ENCODE data around the gene ADIPOQ.

GRCh38 chr3:186831798-186832197 lies 10.7 kb upstream of the ADIPOQ start:
- no peak for TF ChIP-seq POLR2A (IDR thresholded peaks at IDR 0.05)
- TF ChIP-seq, protein P1, sequence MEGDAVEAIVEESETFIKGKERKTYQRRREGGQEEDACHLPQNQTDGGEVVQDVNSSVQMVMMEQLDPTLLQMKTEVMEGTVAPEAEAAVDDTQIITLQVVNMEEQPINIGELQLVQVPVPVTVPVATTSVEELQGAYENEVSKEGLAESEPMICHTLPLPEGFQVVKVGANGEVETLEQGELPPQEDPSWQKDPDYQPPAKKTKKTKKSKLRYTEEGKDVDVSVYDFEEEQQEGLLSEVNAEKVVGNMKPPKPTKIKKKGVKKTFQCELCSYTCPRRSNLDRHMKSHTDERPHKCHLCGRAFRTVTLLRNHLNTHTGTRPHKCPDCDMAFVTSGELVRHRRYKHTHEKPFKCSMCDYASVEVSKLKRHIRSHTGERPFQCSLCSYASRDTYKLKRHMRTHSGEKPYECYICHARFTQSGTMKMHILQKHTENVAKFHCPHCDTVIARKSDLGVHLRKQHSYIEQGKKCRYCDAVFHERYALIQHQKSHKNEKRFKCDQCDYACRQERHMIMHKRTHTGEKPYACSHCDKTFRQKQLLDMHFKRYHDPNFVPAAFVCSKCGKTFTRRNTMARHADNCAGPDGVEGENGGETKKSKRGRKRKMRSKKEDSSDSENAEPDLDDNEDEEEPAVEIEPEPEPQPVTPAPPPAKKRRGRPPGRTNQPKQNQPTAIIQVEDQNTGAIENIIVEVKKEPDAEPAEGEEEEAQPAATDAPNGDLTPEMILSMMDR (IDR thresholded peaks at IDR 0.05) = no peak
- no peak for TF ChIP-seq POLR2AphosphoS5 (IDR thresholded peaks at IDR 0.05; ENCODE audit: insufficient read depth in 1 of 2, low read depth in 1 of 2)

All from vagina (tissue), 2 donors.